K562 (cell line): ENCODE measurements around the gene PCBP2. TPM values are rescaled to one million over a fixed set of nuclear protein-coding genes. Genes with fewer than 3 reads are reported as not detected.

ENCODE experiments used
- CUX1 ChIP-seq: fragments of 200-800 bp; sonication (Bioruptor generic); IDR thresholded peaks from 2 replicates; pipeline ENCODE4 v1.6.1; 2016; ENCODE audit warnings: missing genetic modification characterization, missing compliant biosample characterization
- FOXK2 ChIP-seq, 2 experiments: fragments of 450-650 bp; IDR thresholded peaks in 1 of 2; conservative IDR thresholded peaks in 1 of 2; 2 replicates each; pipeline ENCODE4 v1.6.1; 2016; ENCODE audit warnings: low read depth in 2 of 2, mild to moderate bottlenecking in 1 of 2
- FUS ChIP-seq: fragments of 200-400 bp; formaldehyde crosslinking; optimal IDR thresholded peaks from 2 replicates; pipeline ENCODE3; 2017; ENCODE audit warnings: low read depth, low read length
- KLF10 ChIP-seq: fragments of 250-450 bp; sonication (Bioruptor Pico); IDR thresholded peaks from 2 replicates; pipeline ENCODE4 v1.6.1; 2021; ENCODE audit warnings: matching md5 sums
- MNT ChIP-seq, 2 experiments: fragments of 450-650 bp; conservative IDR thresholded peaks; 2 replicates each; pipeline ENCODE4 v1.6.1; 2017; ENCODE audit warnings: mild to moderate bottlenecking in 2 of 2, moderate library complexity in 2 of 2
- NFIX ChIP-seq: fragments of 250-450 bp; sonication (Bioruptor Pico); IDR thresholded peaks from 2 replicates; pipeline ENCODE4 v1.4.0; 2020; ENCODE audit warnings: low read depth, mild to moderate bottlenecking, moderate library complexity
- NR2F6 ChIP-seq: fragments of 450-650 bp; formaldehyde crosslinking; IDR thresholded peaks from 2 replicates; pipeline ENCODE4 v1.4.0; 2020; ENCODE audit warnings: mild to moderate bottlenecking
- PCBP1 ChIP-seq: fragments of 200-400 bp; formaldehyde crosslinking; IDR thresholded peaks from 2 replicates; pipeline ENCODE4 v1.6.1; 2018; ENCODE audit warnings: mild to moderate bottlenecking, low read depth, low read length; ENCODE audit not compliant: poor library complexity, severe bottlenecking
- POLR2AphosphoS5 ChIP-seq: IDR thresholded peaks from 2 replicates; pipeline ENCODE4 v1.6.1; 2011; ENCODE audit warnings: mild to moderate bottlenecking, low read depth, low read length, moderate library complexity; ENCODE audit not compliant: control insufficient read depth, insufficient read depth
- RFX5 ChIP-seq: IDR thresholded peaks from 2 replicates; pipeline ENCODE4 v1.6.1; 2011; ENCODE audit warnings: low read depth, mild to moderate bottlenecking, improper control_type of control experiment, low read length
- TFAM ChIP-seq: fragments of 250-450 bp; sonication (Bioruptor Pico); conservative IDR thresholded peaks from 2 replicates; pipeline ENCODE4 v1.5.0; 2021; ENCODE audit warnings: mild to moderate bottlenecking, moderate library complexity
- YY1 ChIP-seq, 3 experiments: IDR thresholded peaks; 2 replicates each; pipeline ENCODE4 v1.6.1; 2011; ENCODE audit warnings: low read length in 2 of 3, mild to moderate bottlenecking in 2 of 3, moderate library complexity in 2 of 3, borderline replicate concordance in 1 of 3, control low read depth in 1 of 3, low read depth in 1 of 3; ENCODE audit not compliant: insufficient read depth in 3 of 3, insufficient replicate concordance in 2 of 3, control insufficient read depth in 1 of 3, insufficient read length in 1 of 3; ENCODE audit errors: extremely low read depth in 1 of 3
- ZEB2 ChIP-seq: fragments of 450-650 bp; IDR thresholded peaks from 2 replicates; pipeline ENCODE4 v1.6.1; 2016
- ZMIZ1 ChIP-seq, 2 experiments: fragments of 150-350 bp in 1 of 2; IDR thresholded peaks; 2 replicates each; pipeline ENCODE4 v1.6.1; 2012 to 2016; ENCODE audit warnings: low read depth in 2 of 2, low read length in 2 of 2, mild to moderate bottlenecking in 1 of 2, moderate library complexity in 1 of 2
- ZNF274 ChIP-seq: IDR thresholded peaks from 2 replicates; pipeline ENCODE4 v1.6.1; 2011; ENCODE audit warnings: low read depth, mild to moderate bottlenecking, low read length, moderate library complexity, borderline replicate concordance
- ZNF551 ChIP-seq: fragments of 250-450 bp; sonication (Bioruptor Pico); IDR thresholded peaks from 2 replicates; pipeline ENCODE4 v1.5.0; 2021; ENCODE audit warnings: mild to moderate bottlenecking, moderate library complexity
- polyA plus RNA-seq, 8 experiments: library from polyadenylated mRNA; depleted of rRNA in 4 of 8; stranded (reverse) in 5 of 8; unstranded in 3 of 8; fragments of >200 nt; fragmentation: Nextera tagmentation in 2 of 8; fragmentation: Illumina TruSeq in 1 of 8; extraction: Ambion mirVana in 2 of 8; extraction: Trizol in 1 of 8; gene quantifications; 2 replicates each; pipeline versions ENCODE4 v1.2.1 to v1.2.3, GENCODE V29; 2011 to 2014; ENCODE audit warnings: inconsistent platforms in 1 of 8, missing spikeins in 1 of 8
- total RNA-seq, 7 experiments: library from RNA; depleted of rRNA in 6 of 7; stranded (reverse); fragments of >200 nt in 6 of 7; fragmentation: Illumina TruSeq in 2 of 7; extraction: Trizol in 2 of 7; gene quantifications; 2 replicates each; pipeline versions ENCODE4 v1.2.1 to v1.2.3, GENCODE V29; 2011 to 2021; ENCODE audit warnings: low replicate concordance in 1 of 7

Gene PCBP2
- total and polyA plus RNA-seq, 9 of the 15 experiments (the other 6 are each of a cell fraction or from before 2014, with no cell fraction given): 137 to 831 (median 328) TPM

- peak; percentile 83; the same call in 1 of the 2 replicates for TF ChIP-seq POLR2AphosphoS5
- TF ChIP-seq NFIX (CRISPR knock-in tag): no peak
- no peak for TF ChIP-seq FOXK2 (conservative IDR thresholded peaks at IDR 0.05 in 1 of 2, IDR thresholded peaks at IDR 0.05 in 1 of 2; ENCODE audit: low read depth in 2 of 2)
- no peak for TF ChIP-seq KLF10 (CRISPR knock-in tag)
- TF ChIP-seq PCBP1: no peak
- no peak for TF ChIP-seq ZEB2
- no peak for TF ChIP-seq ZNF274
- no peak for TF ChIP-seq ZMIZ1 (IDR thresholded peaks at IDR 0.05; ENCODE audit: low read depth in 2 of 2, low read length in 2 of 2)
- peak; percentile 49 to 75; a peak in 3 of 4 replicates for TF ChIP-seq MNT (conservative IDR thresholded peaks at IDR 0.05)
- no peak for TF ChIP-seq ZNF551
- peak in 2 of 3 experiments; percentile 10 to 30 for TF ChIP-seq YY1 (IDR thresholded peaks at IDR 0.05; ENCODE audit: borderline replicate concordance in 1 of 3, control insufficient read depth in 1 of 3, extremely low read depth in 1 of 3, insufficient read depth in 3 of 3, insufficient read length in 1 of 3, insufficient replicate concordance in 2 of 3, low read depth in 1 of 3, low read length in 2 of 3)
- TF ChIP-seq RFX5: no peak
- TF ChIP-seq TFAM (CRISPR knock-in tag): no peak
- TF ChIP-seq CUX1 (CRISPR knock-in tag): no peak
- TF ChIP-seq NR2F6: no peak
- no peak for TF ChIP-seq FUS
Observed at GRCh38 chr12:53441040-53441833, 10.7 kb upstream of the PCBP2 start, which contains the start of gene PRR13 (continued).
